ENCODE results near the gene NEDD8. TPM values are rescaled to one million over a fixed set of nuclear protein-coding genes. Genes with fewer than 3 reads are reported as not detected.

The NEDD8 gene
- total and polyA plus RNA-seq, 2 donors (not counting 3 experiments of a cell fraction or from before 2014, with no cell fraction given) = 243 to 316 TPM

GRCh38 chr14:24177041-24177825, 54.9 kb downstream of the NEDD8 start:
- no peaks in the 10 kb centered on the region for H3K9me1 ChIP-seq (replicated peaks; ENCODE audit: control insufficient read depth, extremely low read depth, insufficient read depth, low read length)
- POLR2A ChIA-PET = no interaction called here
- H3K9me3 ChIP-seq (replicated peaks; ENCODE audit: control insufficient read depth, insufficient read depth, low read length) = no peaks in the 10 kb centered on the region
- H3K27me3 ChIP-seq (ENCODE audit: control insufficient read depth in 2 of 2, insufficient read depth in 2 of 2, low read length in 2 of 2) = no peaks in the 10 kb centered on the region
- DNase-seq (ENCODE audit: low read depth, low spot score) = no peak
- peaks cover 0 to 20% of the 10 kb centered on the region in 2 experiments for H3K36me3 ChIP-seq (ENCODE audit: control insufficient read depth in 2 of 2, extremely low read depth in 1 of 2, insufficient read depth in 2 of 2, low read length in 2 of 2)
- H3K4me2 ChIP-seq (ENCODE audit: insufficient read depth, low read length) = no peak overlapping the region
- dilution Hi-C loops (cut with MboI; ENCODE audit: extremely low pct_ligation_motif_present, low sequenced_read_pairs) (no loop called here), intact Hi-C loops (cut with micrococcal nuclease) (no loop called here)
- BruUV-seq (replicated peaks) = no TSS peak
- CTCF ChIA-PET = interaction anchor here (1.1 to 1.2 kb wide), 2 partner anchors 9 to 10 kb away, joined by 3 to 4 read pairs; no protein-coding TSS in a partner anchor
- no peaks in the 10 kb centered on the region for H4K20me1 ChIP-seq (replicated peaks; ENCODE audit: control insufficient read depth, extremely low read depth, insufficient read depth, low read length)
- H3K9ac ChIP-seq (replicated peaks; ENCODE audit: extremely low read depth, insufficient read depth, low read length) = no peak overlapping the region
- no peak overlapping the region for H3K4me3 ChIP-seq (replicated peaks in 1 of 3; ENCODE audit: insufficient read depth in 1 of 3, low read depth in 1 of 3, low read length in 3 of 3)
- no peak overlapping the region for H3K27ac ChIP-seq (ENCODE audit: insufficient read depth, low read depth, low read length)
- H3K79me2 ChIP-seq (ENCODE audit: control insufficient read depth, insufficient read depth, low read length) = no peaks in the 10 kb centered on the region
- TF ChIP-seq POLR2A (IDR thresholded peaks at IDR 0.05; ENCODE audit: low read depth, low read length) (no peak), GATA2 (IDR thresholded peaks at IDR 0.05; ENCODE audit: insufficient read depth, insufficient read length, low read depth, low read length) (no peak), MYC (IDR thresholded peaks at IDR 0.05; ENCODE audit: low read depth, low read length) (no peak), EZH2 (IDR thresholded peaks at IDR 0.05; ENCODE audit: borderline replicate concordance, low read depth, low read length, severe bottlenecking) (no peak), FOS (IDR thresholded peaks at IDR 0.05; ENCODE audit: borderline replicate concordance, insufficient read depth, low read length) (no peak), MAX (IDR thresholded peaks at IDR 0.05; ENCODE audit: insufficient read depth, insufficient read length) (no peak), POLR2AphosphoS5 (IDR thresholded peaks at IDR 0.05; ENCODE audit: insufficient read depth, low read depth, low read length) (no peak), JUN (IDR thresholded peaks at IDR 0.05; ENCODE audit: borderline replicate concordance, insufficient read depth, insufficient read length, low read depth) (no peak), CTCF (IDR thresholded peaks at IDR 0.05; ENCODE audit: extremely low read depth in 1 of 2, insufficient read depth in 1 of 2, low read depth in 1 of 2, low read length in 2 of 2) (no peak)
- no peak for FAIRE-seq
- H2AFZ ChIP-seq (ENCODE audit: low read depth, low read length) = no peak overlapping the region
- H3K4me1 ChIP-seq (ENCODE audit: control insufficient read depth, extremely low read depth, insufficient read depth, low read length) = peaks cover under 1% of the 10 kb centered on the region

All from endothelial cell of umbilical vein (primary cell).